C4-2B (cell line): ENCODE measurements around the gene ACBD5.

ENCODE experiments used
- CTCF ChIP-seq: fragments of 450-650 bp; conservative IDR thresholded peaks from 2 replicates; pipeline ENCODE4 v1.5.1; 2017; ENCODE audit warnings: mild to moderate bottlenecking
- ZFX ChIP-seq: fragments of 450-650 bp; IDR thresholded peaks from 2 replicates; pipeline ENCODE4 v1.6.1; 2017

DNA sequence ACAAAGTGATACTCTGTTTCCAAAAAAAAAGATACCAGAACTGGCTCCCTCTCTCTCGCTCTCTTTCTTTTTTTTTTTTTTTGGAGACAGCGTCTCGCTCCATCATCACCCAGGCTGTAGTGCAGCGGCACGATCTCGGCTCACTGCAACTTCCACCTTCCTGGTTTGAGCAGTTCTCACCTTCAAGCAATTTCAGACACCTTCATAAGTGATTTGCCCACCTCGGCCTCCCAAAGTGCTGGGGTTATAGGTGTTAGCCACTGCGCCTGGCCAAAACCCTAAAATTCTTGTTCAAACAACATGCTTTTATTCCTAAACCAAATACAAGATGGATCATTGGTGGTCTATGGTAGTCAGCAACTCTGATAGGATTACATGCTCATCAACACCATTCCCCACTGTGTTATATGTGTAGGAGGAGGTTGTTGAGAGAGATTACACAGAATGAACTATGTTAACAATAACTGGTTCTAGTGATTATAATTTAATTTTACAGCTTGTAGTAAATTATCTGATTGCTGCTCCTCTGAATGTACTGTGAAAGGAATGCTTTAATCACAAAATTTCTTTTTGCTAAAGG, 15.5 kb downstream of the ACBD5 start:
- TF ChIP-seq CTCF (no peak), ZFX (no peak)
